Activated B cell treated with CpG ODN at 0.5 μM for 24 hours (primary cell): Measurements from ENCODE around the gene KRTAP9-3. TPM values are rescaled to one million over a fixed set of nuclear protein-coding genes. Genes with fewer than 3 reads are reported as not detected.
"Not testable (repeated sequence)": the region's sequence is repeated elsewhere in the genome, so short reads cannot be mapped to it uniquely, and the experiment has no call there.

Source experiments
- ATAC-seq: fragments of 200-7000 bp; cut with Tn5 transposase; one replicate; pipeline ENCODE4 v1.10.0; 2021; ENCODE audit warnings: low read depth, mild to moderate bottlenecking, moderate library complexity
- CTCF ChIA-PET: fragments of 350-600 bp; sonication (Branson Sonifier 250); formaldehyde crosslinking; loops from one replicate; lab custom pipeline; 2021; ENCODE audit warnings: antibody characterized with exemption; lab: Charles Lee
- POLR2A ChIA-PET: fragments of 350-600 bp; sonication (Branson Sonifier 250); formaldehyde crosslinking; loops from one replicate; lab custom pipeline; 2021; ENCODE audit warnings: antibody characterized with exemption; lab: Charles Lee
- DNase-seq: peaks from one replicate; pipeline ENCODE4 v3.0.0; 2022
- H3K27ac Mint-ChIP-seq: one replicate; pipeline ENCODE4 v1.8.0; 2020; ENCODE audit warnings: mixed read lengths
- H3K27me3 Mint-ChIP-seq: one replicate; pipeline ENCODE4 v1.8.0; 2021; ENCODE audit warnings: mixed read lengths
- H3K36me3 Mint-ChIP-seq: one replicate; pipeline ENCODE4 v1.8.0; 2021; ENCODE audit warnings: low read depth, mixed read lengths
- H3K4me1 Mint-ChIP-seq: one replicate; pipeline ENCODE4 v1.8.0; 2021; ENCODE audit warnings: mixed read lengths
- H3K4me3 Mint-ChIP-seq: one replicate; pipeline ENCODE4 v1.8.0; 2020; ENCODE audit warnings: mild to moderate bottlenecking, mixed read lengths
- H3K9me3 Mint-ChIP-seq: one replicate; pipeline ENCODE4 v1.8.0; 2020; ENCODE audit warnings: mixed read lengths
- CTCF ChIP-seq: fragments of 200-600 bp; IDR thresholded peaks from one replicate; pipeline ENCODE4 v1.8.0; 2022; ENCODE audit warnings: antibody characterized with exemption, mild to moderate bottlenecking
- intact Hi-C: fragments of 100-400 bp; cut with micrococcal nuclease; formaldehyde crosslinking; loops from one replicate; pipeline ENCODE4 v1.15.1; 2024
- total RNA-seq: library from RNA; stranded (reverse); gene quantifications from 2 replicates; pipeline ENCODE4 v1.2.3, GENCODE V29; 2022

Gene KRTAP9-3
- total RNA-seq, 1 donor from 2014 or later, result not detected

GRCh38 chr17:41223821-41224220, 8.4 kb upstream of the KRTAP9-3 start:
- H3K27ac Mint-ChIP-seq, result no peak overlapping the region
- intact Hi-C loops, result no loop called here
- ATAC-seq (no peak), DNase-seq (no peak)
- H3K36me3 Mint-ChIP-seq, result no peaks in the 10 kb centered on the region
- no peak for TF ChIP-seq CTCF
- H3K27me3 Mint-ChIP-seq, result peaks cover 33% of the 10 kb centered on the region
- POLR2A ChIA-PET, result no interaction called here
- H3K4me3 Mint-ChIP-seq, result no peak overlapping the region
- peaks cover 2% of the 10 kb centered on the region for H3K9me3 Mint-ChIP-seq
- CTCF ChIA-PET, result no interaction called here
- peaks cover 1% of the 10 kb centered on the region for H3K4me1 Mint-ChIP-seq

GRCh38 chr17:41226051-41226450, 6.2 kb upstream of the KRTAP9-3 start:
- DNase-seq (no peak), ATAC-seq (no peak)
- peaks cover 2% of the 10 kb centered on the region for H3K4me1 Mint-ChIP-seq
- H3K27me3 Mint-ChIP-seq, result peaks cover 21% of the 10 kb centered on the region
- intact Hi-C loops, result no loop called here
- no peak overlapping the region for H3K4me3 Mint-ChIP-seq
- no peak overlapping the region for H3K27ac Mint-ChIP-seq
- CTCF ChIA-PET, result no interaction called here
- POLR2A ChIA-PET, result no interaction called here
- no peak for TF ChIP-seq CTCF
- H3K9me3 Mint-ChIP-seq, result no peaks in the 10 kb centered on the region
- no peaks in the 10 kb centered on the region for H3K36me3 Mint-ChIP-seq

GRCh38 chr17:41226598-41227095, 5.6 kb upstream of the KRTAP9-3 start, which contains the start of gene KRTAP9-2:
Gene KRTAP9-2 (plus strand): TSS chr17:41226648. CDS start chr17:41226655, 7 bp downstream.
- not testable (repeated sequence) for H3K36me3 Mint-ChIP-seq

GRCh38 chr17:41230094-41230493, 2.2 kb upstream of the KRTAP9-3 start:
- Mint-ChIP-seq H3K36me3 (no peaks in the 10 kb centered on the region), H3K4me3 (no peak overlapping the region), H3K4me1 (peaks cover 2% of the 10 kb centered on the region), H3K27ac (no peak overlapping the region), H3K27me3 (peaks cover 20% of the 10 kb centered on the region), H3K9me3 (no peaks in the 10 kb centered on the region)
- POLR2A ChIA-PET, result no interaction called here
- ATAC-seq, result no peak
- intact Hi-C loops, result no loop called here
- CTCF ChIA-PET, result no interaction called here
- DNase-seq, result no peak
- TF ChIP-seq CTCF, result no peak

More at GRCh38 chr17:41226598-41227095, 5.6 kb upstream of the KRTAP9-3 start, which contains the start of gene KRTAP9-2:
- ATAC-seq, H3K27ac Mint-ChIP-seq, H3K9me3 Mint-ChIP-seq, CTCF ChIA-PET, POLR2A ChIA-PET, H3K4me1 Mint-ChIP-seq, H3K4me3 Mint-ChIP-seq, DNase-seq, intact Hi-C loops: not testable (repeated sequence)
- H3K27me3 Mint-ChIP-seq, result peaks cover 20% of the 10 kb centered on the region

GRCh38 chr17:41231731-41232130, 518 bp upstream of the KRTAP9-3 start:
- CTCF ChIA-PET, result no interaction called here
- TF ChIP-seq CTCF, result no peak
- DNase-seq, result no peak
- no peak overlapping the region for H3K4me3 Mint-ChIP-seq
- intact Hi-C loops, result no loop called here
- no peak overlapping the region for H3K27ac Mint-ChIP-seq
- H3K36me3 Mint-ChIP-seq, result no peaks in the 10 kb centered on the region
- H3K27me3 Mint-ChIP-seq, result peaks cover 23% of the 10 kb centered on the region
- peaks cover 2% of the 10 kb centered on the region for H3K4me1 Mint-ChIP-seq
- no peaks in the 10 kb centered on the region for H3K9me3 Mint-ChIP-seq
- POLR2A ChIA-PET, result no interaction called here
- no peak for ATAC-seq

GRCh38 chr17:41237116-41237515, 4.9 kb downstream of the KRTAP9-3 start:
- H3K27ac Mint-ChIP-seq, CTCF ChIA-PET, intact Hi-C loops, ATAC-seq, POLR2A ChIA-PET, H3K4me3 Mint-ChIP-seq, DNase-seq, H3K36me3 Mint-ChIP-seq, H3K9me3 Mint-ChIP-seq, H3K4me1 Mint-ChIP-seq: not testable (repeated sequence)
- peaks cover 33% of the 10 kb centered on the region for H3K27me3 Mint-ChIP-seq

GRCh38 chr17:41237949-41238437, 5.7 kb downstream of the KRTAP9-3 start, which contains the start of gene KRTAP9-8:
Gene KRTAP9-8 (plus strand): TSS chr17:41237999. CDS start chr17:41238052, 53 bp downstream.
- H3K27ac Mint-ChIP-seq, intact Hi-C loops, CTCF ChIA-PET, H3K4me3 Mint-ChIP-seq, H3K4me1 Mint-ChIP-seq, ATAC-seq, DNase-seq, H3K36me3 Mint-ChIP-seq, H3K9me3 Mint-ChIP-seq, POLR2A ChIA-PET: not testable (repeated sequence)
- peaks cover 32% of the 10 kb centered on the region for H3K27me3 Mint-ChIP-seq

GRCh38 chr17:41246995-41247787, 14.9 kb downstream of the KRTAP9-3 start:
- POLR2A ChIA-PET, H3K4me3 Mint-ChIP-seq, H3K4me1 Mint-ChIP-seq, H3K9me3 Mint-ChIP-seq, H3K27ac Mint-ChIP-seq, H3K36me3 Mint-ChIP-seq, CTCF ChIA-PET, DNase-seq, intact Hi-C loops, H3K27me3 Mint-ChIP-seq, ATAC-seq: not testable (repeated sequence)
